ENCODE results near the gene TMEM117.

The TMEM117 gene

DNA sequence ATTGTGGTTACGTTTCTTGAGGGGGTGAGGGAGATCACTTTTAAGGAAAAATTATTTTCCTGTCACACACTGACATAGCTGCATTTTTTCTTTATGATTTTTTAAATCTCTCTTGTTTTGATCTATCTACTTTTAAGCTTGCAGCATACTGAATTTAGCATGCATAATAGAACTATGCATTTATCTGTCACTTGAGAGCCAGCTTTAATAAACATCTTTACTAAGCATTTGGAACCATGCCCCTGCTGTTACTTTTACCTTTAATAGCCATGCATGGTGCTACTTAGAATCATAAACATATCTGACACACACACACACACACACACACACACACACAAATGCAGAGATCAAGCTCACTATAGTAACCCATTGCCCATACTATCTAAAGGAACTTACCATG, 554.0 kb downstream of the TMEM117 start:
- DNase-seq, result no peak

DNA sequence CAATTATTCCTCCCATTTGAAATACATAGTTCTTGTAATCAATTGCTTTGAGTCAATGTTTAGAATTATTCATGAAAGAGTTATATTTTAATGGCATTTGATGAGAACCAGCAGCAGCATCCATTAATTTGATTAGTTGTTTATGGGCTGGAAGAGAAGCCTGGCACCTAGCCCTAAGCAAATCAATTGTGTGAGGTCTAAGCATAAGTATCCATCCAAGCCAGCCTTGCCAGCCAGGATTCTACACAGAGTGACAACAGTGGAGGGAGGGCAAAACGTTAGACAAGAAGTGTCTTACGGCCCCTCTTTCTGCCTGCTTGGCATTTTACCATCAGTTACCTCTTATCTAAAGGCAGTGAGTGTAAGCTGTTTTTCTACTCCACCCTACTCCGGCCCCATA, 561.8 kb downstream of the TMEM117 start:
- no peak for DNase-seq

DNA sequence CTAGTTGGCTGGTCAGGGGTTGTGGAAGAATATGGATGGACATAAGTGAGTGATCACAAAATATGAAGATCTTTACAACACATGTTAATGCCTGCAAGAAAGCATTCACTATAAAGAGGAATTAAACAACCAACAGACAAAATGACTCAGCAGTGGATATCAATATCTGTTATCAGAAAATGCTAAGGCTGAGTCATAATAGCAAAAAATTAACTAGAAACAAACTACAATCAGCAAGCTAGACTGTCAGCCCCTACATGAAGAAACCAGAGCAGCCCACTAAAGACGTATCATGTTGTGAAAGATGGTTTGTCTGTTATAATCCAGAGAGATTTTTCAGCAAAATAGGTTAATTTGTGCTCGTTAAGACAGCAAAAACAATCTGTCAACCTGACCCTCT, 567.3 kb downstream of the TMEM117 start:
- no peak for DNase-seq

- no peak for DNase-seq
These were observed 569.4 kb downstream of the TMEM117 start for GRCh38 chr12:44405297-44405696.

- no peak for DNase-seq
These were observed 586.7 kb downstream of the TMEM117 start for GRCh38 chr12:44422559-44422958.

GRCh38 chr12:44428825-44429224, 592.9 kb downstream of the TMEM117 start:
- DNase-seq, result no peak

DNA sequence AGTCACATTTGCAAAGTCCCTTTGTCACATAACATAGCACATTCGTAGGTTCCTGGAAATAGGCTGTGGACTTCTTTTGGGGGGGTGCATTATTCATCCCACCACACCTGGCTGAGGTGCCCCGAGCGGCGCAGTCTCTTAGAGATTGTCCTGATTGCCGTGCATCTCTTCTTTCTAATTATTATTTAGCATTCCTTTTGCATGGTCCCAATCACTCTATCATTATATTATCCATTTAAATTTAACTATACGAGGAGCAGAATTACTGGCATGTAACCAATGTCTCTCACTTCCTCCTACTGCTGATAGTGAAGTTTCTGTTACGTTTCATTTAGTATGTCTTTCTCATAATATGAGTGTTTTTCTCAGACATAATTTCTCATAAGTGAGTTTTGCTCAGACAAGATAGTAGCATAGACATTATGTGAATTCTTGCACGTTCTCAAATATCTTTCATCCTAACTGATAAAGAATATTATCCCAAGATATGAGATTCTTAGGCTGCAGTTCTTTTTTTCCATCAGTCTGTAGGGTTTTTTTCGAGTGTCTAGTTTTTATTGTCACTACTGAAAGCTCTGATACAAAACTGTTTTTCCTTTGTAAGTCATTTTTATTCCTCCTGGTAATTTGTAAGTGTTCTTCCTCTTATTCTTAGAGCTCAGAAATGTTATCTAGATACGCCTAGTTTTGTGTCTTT, 595.9 kb downstream of the TMEM117 start:
- DNase-seq, result no peak

GRCh38 chr12:44433659-44434058, 597.8 kb downstream of the TMEM117 start:
- no peak for DNase-seq

DNA sequence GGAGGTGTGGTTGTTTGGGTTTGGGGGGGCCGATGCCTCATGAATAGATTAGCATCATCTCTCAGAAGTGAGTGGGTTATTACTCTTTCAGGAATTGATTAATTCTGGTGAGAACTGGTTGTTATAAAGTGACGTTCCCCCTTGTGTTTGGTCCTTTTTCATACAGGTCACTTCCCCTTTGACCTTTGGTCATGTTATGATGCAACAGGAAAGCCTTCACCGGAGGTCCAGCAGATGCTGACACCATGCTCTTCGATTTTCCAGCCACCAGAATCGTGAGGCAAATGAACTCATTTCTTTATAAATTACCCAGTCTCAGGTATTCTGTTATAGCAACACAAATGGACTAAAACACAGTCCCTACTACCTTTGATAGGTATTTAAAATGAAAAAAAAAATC, 600.9 kb downstream of the TMEM117 start:
- no peak for DNase-seq
